Ishikawa (cell line): ENCODE data around the gene IL1F10.

Experiments used
- CEBPB ChIP-seq: IDR thresholded peaks from 2 replicates; pipeline ENCODE4 v1.6.1; 2012
- CREB1 ChIP-seq: IDR thresholded peaks from 2 replicates; pipeline ENCODE4 v1.6.1; 2012; ENCODE audit warnings: low read depth
- EGR1 ChIP-seq: IDR thresholded peaks from 2 replicates; pipeline ENCODE4 v1.6.1; 2012
- EP300 ChIP-seq: IDR thresholded peaks from 2 replicates; pipeline ENCODE4 v1.6.1; 2012; ENCODE audit warnings: borderline replicate concordance
- FOXM1 ChIP-seq: IDR thresholded peaks from 2 replicates; pipeline ENCODE4 v1.6.1; 2012; ENCODE audit warnings: low read depth, borderline replicate concordance
- MAX ChIP-seq: IDR thresholded peaks from 2 replicates; pipeline ENCODE4 v1.6.1; 2012
- NFIC ChIP-seq: IDR thresholded peaks from 2 replicates; pipeline ENCODE4 v1.6.1; 2012
- RAD21 ChIP-seq: IDR thresholded peaks from 2 replicates; pipeline ENCODE4 v1.6.1; 2012; ENCODE audit warnings: low read depth
- TAF1 ChIP-seq: IDR thresholded peaks from 2 replicates; pipeline ENCODE4 v1.6.1; 2012; ENCODE audit warnings: low read depth, mild to moderate bottlenecking
- TCF12 ChIP-seq: IDR thresholded peaks from 2 replicates; pipeline ENCODE4 v1.6.1; 2012; ENCODE audit warnings: low read depth
- TEAD4 ChIP-seq: IDR thresholded peaks from 2 replicates; pipeline ENCODE4 v1.6.1; 2012
- YY1 ChIP-seq: IDR thresholded peaks from 2 replicates; pipeline ENCODE4 v1.6.1; 2012; ENCODE audit warnings: low read depth
- ZBTB7A ChIP-seq: IDR thresholded peaks from 2 replicates; pipeline ENCODE4 v1.6.1; 2012; ENCODE audit warnings: low read depth
- TF ChIP-seq, protein P1 (sequence below): IDR thresholded peaks from 2 replicates; pipeline ENCODE4 v1.6.1; 2012
- TF ChIP-seq, protein P2 (sequence below): IDR thresholded peaks from 2 replicates; pipeline ENCODE4 v1.6.1; 2012; ENCODE audit warnings: low read depth, mild to moderate bottlenecking

IL1F10 gene

GRCh38 chr2:113120861-113121260 is 53.1 kb downstream of the IL1F10 start:
- TF ChIP-seq RAD21 (no peak), TEAD4 (no peak), MAX (no peak), NFIC (no peak), ZBTB7A (no peak), CEBPB (no peak), TCF12 (no peak), EGR1 (no peak), FOXM1 (no peak), EP300 (no peak)
- TF ChIP-seq, protein P1, sequence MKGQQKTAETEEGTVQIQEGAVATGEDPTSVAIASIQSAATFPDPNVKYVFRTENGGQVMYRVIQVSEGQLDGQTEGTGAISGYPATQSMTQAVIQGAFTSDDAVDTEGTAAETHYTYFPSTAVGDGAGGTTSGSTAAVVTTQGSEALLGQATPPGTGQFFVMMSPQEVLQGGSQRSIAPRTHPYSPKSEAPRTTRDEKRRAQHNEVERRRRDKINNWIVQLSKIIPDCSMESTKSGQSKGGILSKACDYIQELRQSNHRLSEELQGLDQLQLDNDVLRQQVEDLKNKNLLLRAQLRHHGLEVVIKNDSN, result no peak
- TF ChIP-seq, protein P2, sequence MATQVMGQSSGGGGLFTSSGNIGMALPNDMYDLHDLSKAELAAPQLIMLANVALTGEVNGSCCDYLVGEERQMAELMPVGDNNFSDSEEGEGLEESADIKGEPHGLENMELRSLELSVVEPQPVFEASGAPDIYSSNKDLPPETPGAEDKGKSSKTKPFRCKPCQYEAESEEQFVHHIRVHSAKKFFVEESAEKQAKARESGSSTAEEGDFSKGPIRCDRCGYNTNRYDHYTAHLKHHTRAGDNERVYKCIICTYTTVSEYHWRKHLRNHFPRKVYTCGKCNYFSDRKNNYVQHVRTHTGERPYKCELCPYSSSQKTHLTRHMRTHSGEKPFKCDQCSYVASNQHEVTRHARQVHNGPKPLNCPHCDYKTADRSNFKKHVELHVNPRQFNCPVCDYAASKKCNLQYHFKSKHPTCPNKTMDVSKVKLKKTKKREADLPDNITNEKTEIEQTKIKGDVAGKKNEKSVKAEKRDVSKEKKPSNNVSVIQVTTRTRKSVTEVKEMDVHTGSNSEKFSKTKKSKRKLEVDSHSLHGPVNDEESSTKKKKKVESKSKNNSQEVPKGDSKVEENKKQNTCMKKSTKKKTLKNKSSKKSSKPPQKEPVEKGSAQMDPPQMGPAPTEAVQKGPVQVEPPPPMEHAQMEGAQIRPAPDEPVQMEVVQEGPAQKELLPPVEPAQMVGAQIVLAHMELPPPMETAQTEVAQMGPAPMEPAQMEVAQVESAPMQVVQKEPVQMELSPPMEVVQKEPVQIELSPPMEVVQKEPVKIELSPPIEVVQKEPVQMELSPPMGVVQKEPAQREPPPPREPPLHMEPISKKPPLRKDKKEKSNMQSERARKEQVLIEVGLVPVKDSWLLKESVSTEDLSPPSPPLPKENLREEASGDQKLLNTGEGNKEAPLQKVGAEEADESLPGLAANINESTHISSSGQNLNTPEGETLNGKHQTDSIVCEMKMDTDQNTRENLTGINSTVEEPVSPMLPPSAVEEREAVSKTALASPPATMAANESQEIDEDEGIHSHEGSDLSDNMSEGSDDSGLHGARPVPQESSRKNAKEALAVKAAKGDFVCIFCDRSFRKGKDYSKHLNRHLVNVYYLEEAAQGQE, result no peak

GRCh38 chr2:113122364-113122763 is 54.6 kb downstream of the IL1F10 start:
- TF ChIP-seq EGR1, result no peak
- no peak for TF ChIP-seq NFIC
- no peak for TF ChIP-seq CREB1

- no peak for TF ChIP-seq EGR1
- TF ChIP-seq NFIC, result no peak
- TF ChIP-seq, protein P1, result no peak
- no peak for TF ChIP-seq MAX
- TF ChIP-seq TCF12, result no peak
- TF ChIP-seq FOXM1, result no peak
- no peak for TF ChIP-seq CREB1
- TF ChIP-seq ZBTB7A, result no peak
- no peak for TF ChIP-seq RAD21
- no peak for TF ChIP-seq CEBPB
- no peak for TF ChIP-seq TEAD4
- TF ChIP-seq TAF1, result no peak
- TF ChIP-seq YY1, result no peak
- TF ChIP-seq EP300, result no peak
- TF ChIP-seq, protein P2, result no peak
These were observed 56.0 kb downstream of the IL1F10 start for GRCh38 chr2:113123726-113124125.

DNA sequence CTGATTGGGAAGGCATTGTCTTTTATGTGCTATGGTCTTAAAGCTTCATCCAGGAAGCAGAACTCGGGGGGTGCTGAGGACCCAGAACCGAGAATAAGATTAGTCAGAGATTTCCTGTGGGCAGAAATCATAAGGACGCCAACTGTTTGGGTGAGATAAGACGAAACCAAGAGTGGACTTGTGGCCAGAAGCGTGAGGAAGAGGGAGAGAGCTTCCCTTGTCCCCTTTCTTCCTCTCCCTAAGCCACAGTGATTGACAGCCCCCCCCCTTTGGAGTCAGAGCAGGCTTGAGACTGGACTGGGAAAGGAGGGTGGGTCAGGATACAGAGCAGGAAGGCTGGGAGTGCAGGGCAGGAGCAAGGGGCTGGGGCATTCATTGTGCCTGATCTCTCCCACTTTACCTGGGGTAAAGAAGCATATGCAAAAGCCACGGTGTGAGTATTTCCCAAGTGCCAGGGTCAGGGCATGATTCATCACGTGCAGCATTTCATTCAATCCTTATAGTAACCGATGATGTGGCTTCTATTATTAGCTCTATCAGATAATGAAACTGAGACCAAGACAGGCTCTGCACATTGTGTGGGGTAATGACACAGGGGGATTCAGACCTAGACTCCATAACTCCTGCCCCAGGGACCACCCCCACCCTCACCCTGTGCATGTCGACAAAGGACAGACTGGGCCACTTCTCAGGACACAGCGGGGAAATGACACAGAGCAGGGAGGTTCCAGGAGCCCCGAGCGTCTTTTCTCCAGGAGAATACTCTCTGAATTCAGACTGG is 56.6 kb downstream of the IL1F10 start:
- TF ChIP-seq TEAD4, result no peak
- TF ChIP-seq TCF12, result no peak
- no peak for TF ChIP-seq RAD21
- no peak for TF ChIP-seq YY1
- TF ChIP-seq FOXM1, result no peak
- TF ChIP-seq, protein P1, result no peak
- TF ChIP-seq TAF1, result no peak
- TF ChIP-seq CREB1, result no peak
- no peak for TF ChIP-seq EP300
- TF ChIP-seq NFIC, result no peak
- TF ChIP-seq MAX, result no peak
- TF ChIP-seq, protein P2, result no peak
- TF ChIP-seq CEBPB, result no peak
- no peak for TF ChIP-seq EGR1
- TF ChIP-seq ZBTB7A, result no peak
